HepG2 (cell line): ENCODE results near the gene EGR4. TPM values are rescaled to one million over a fixed set of nuclear protein-coding genes. Genes with fewer than 3 reads are reported as not detected.

Source experiments
- DPF2 ChIP-seq: sonication (generic); formaldehyde crosslinking; IDR thresholded peaks from 2 replicates; pipeline ENCODE4 v1.4.0; 2020; ENCODE audit warnings: mild to moderate bottlenecking, low read depth, missing genetic modification reagents, borderline replicate concordance
- GTF3A ChIP-seq: sonication (generic); formaldehyde crosslinking; conservative IDR thresholded peaks from 2 replicates; pipeline ENCODE4 v1.4.0; 2020; ENCODE audit warnings: mild to moderate bottlenecking, missing genetic modification reagents
- HDAC6 ChIP-seq: fragments of 200-600 bp; sonication (generic); IDR thresholded peaks from 2 replicates; pipeline ENCODE4 v1.7.0; 2017; ENCODE audit warnings: mild to moderate bottlenecking, antibody characterized with exemption, low read length, low read depth
- HINFP ChIP-seq: sonication (generic); formaldehyde crosslinking; IDR thresholded peaks from 2 replicates; pipeline ENCODE4 v1.4.0; 2020; ENCODE audit warnings: low read depth, mild to moderate bottlenecking, missing genetic modification reagents
- ISL2 ChIP-seq: sonication (generic); formaldehyde crosslinking; IDR thresholded peaks from 2 replicates; pipeline ENCODE4 v1.5.0; 2020; ENCODE audit warnings: missing genetic modification reagents
- KAT8 ChIP-seq: IDR thresholded peaks from 2 replicates; pipeline ENCODE4 v1.6.1; 2016; ENCODE audit warnings: missing genetic modification reagents, missing compliant biosample characterization
- MED1 ChIP-seq: sonication (generic); formaldehyde crosslinking; IDR thresholded peaks from 2 replicates; pipeline ENCODE4 v1.4.0; 2020; ENCODE audit warnings: missing genetic modification reagents
- RAD21 ChIP-seq: fragments of 450-650 bp; formaldehyde crosslinking; IDR thresholded peaks from 2 replicates; pipeline ENCODE4 v1.5.0; 2020; ENCODE audit warnings: mild to moderate bottlenecking
- RARG ChIP-seq: sonication (generic); formaldehyde crosslinking; IDR thresholded peaks from 2 replicates; pipeline ENCODE4 v1.4.0; 2020; ENCODE audit warnings: low read depth, mild to moderate bottlenecking, missing genetic modification reagents
- SNRNP70 ChIP-seq: fragments of 200-400 bp; formaldehyde crosslinking; IDR thresholded peaks from 2 replicates; pipeline ENCODE4 v1.6.1; 2017; ENCODE audit warnings: mild to moderate bottlenecking, low read depth, low read length, moderate library complexity
- TRAFD1 ChIP-seq: sonication (generic); formaldehyde crosslinking; IDR thresholded peaks from 2 replicates; pipeline ENCODE4 v1.5.1; 2020; ENCODE audit warnings: missing genetic modification reagents, mild to moderate bottlenecking, borderline replicate concordance
- ZGPAT ChIP-seq: IDR thresholded peaks from 2 replicates; pipeline ENCODE4 v1.6.1; 2016; ENCODE audit warnings: mild to moderate bottlenecking
- ZKSCAN5 ChIP-seq: sonication (generic); formaldehyde crosslinking; IDR thresholded peaks from 2 replicates; pipeline ENCODE4 v1.5.1; 2020; ENCODE audit warnings: mild to moderate bottlenecking, missing genetic modification reagents
- ZNF235 ChIP-seq: sonication (generic); formaldehyde crosslinking; IDR thresholded peaks from 2 replicates; pipeline ENCODE4 v1.8.1; 2023; ENCODE audit warnings: mild to moderate bottlenecking, missing genetic modification reagents, borderline replicate concordance
- ZNF431 ChIP-seq: sonication (generic); formaldehyde crosslinking; IDR thresholded peaks from 2 replicates; pipeline ENCODE4 v1.9.0; 2022; ENCODE audit warnings: missing genetic modification reagents, low read depth, mild to moderate bottlenecking, borderline replicate concordance
- ZNF550 ChIP-seq: sonication (generic); formaldehyde crosslinking; IDR thresholded peaks from 2 replicates; pipeline ENCODE4 v1.4.0; 2020; ENCODE audit warnings: mild to moderate bottlenecking, missing genetic modification reagents, borderline replicate concordance
- ZNF678 ChIP-seq: sonication (generic); formaldehyde crosslinking; IDR thresholded peaks from 2 replicates; pipeline ENCODE4 v1.4.0; 2020; ENCODE audit warnings: mild to moderate bottlenecking, missing genetic modification reagents
- ZNF713 ChIP-seq: sonication (generic); formaldehyde crosslinking; IDR thresholded peaks from 2 replicates; pipeline ENCODE4 v1.4.0; 2020; ENCODE audit warnings: mild to moderate bottlenecking, missing genetic modification reagents
- ZNF781 ChIP-seq: sonication (generic); formaldehyde crosslinking; IDR thresholded peaks from 2 replicates; pipeline ENCODE4 v1.5.1; 2020; ENCODE audit warnings: borderline replicate concordance, mild to moderate bottlenecking, missing genetic modification reagents; ENCODE audit errors: not compliant biosample characterization
- ZNF878 ChIP-seq: sonication (generic); formaldehyde crosslinking; IDR thresholded peaks from 2 replicates; pipeline ENCODE4 v1.8.1; 2023; ENCODE audit warnings: mild to moderate bottlenecking, missing genetic modification reagents, moderate library complexity
- ZSCAN12 ChIP-seq: sonication (generic); formaldehyde crosslinking; IDR thresholded peaks from 2 replicates; pipeline ENCODE4 v1.9.0; 2021; ENCODE audit warnings: mild to moderate bottlenecking, missing genetic modification reagents
- ZSCAN9 ChIP-seq: IDR thresholded peaks from 2 replicates; pipeline ENCODE4 v1.6.1; 2016; ENCODE audit warnings: borderline replicate concordance
- polyA plus RNA-seq, 8 experiments: library from polyadenylated mRNA; depleted of rRNA in 3 of 8; stranded (reverse) in 7 of 8; unstranded in 1 of 8; fragments of >200 nt; fragmentation: Illumina TruSeq in 4 of 8; extraction: Trizol in 4 of 8; gene quantifications; 2 replicates each; pipeline versions ENCODE4 v1.2.1 to v1.2.3, GENCODE V29; 2011 to 2016; ENCODE audit warnings: low read depth in 4 of 8, missing spikeins in 1 of 8, mixed read lengths in 1 of 8; ENCODE audit not compliant: insufficient read depth in 1 of 8
- total RNA-seq, 5 experiments: library from RNA; depleted of rRNA; stranded (reverse); fragments of >200 nt; fragmentation: Illumina TruSeq; extraction: Trizol; gene quantifications; 2 replicates each; pipeline ENCODE4 v1.2.3, GENCODE V29; 2016; ENCODE audit warnings: low read depth in 1 of 5
- TF ChIP-seq, protein P1 (sequence below): conservative IDR thresholded peaks from 2 replicates; pipeline ENCODE4 v1.6.1; 2018; ENCODE audit warnings: missing genetic modification reagents

The EGR4 gene
- total and polyA plus RNA-seq, 2 of the 13 experiments (the other 11 are each of a cell fraction or from before 2014, with no cell fraction given): not detected

- 0 out of 2 replicates have a peak, but pooled peaks have one; percentile 76 for TF ChIP-seq TRAFD1
- no peak for TF ChIP-seq ZSCAN12 (CRISPR knock-in tag)
- TF ChIP-seq SNRNP70: no peak
- no peak for TF ChIP-seq HDAC6
- no peak for TF ChIP-seq ZNF235 (CRISPR knock-in tag)
- no peak for TF ChIP-seq RARG (CRISPR knock-in tag)
- TF ChIP-seq HINFP (CRISPR knock-in tag): 0 out of 2 replicates have a peak, but pooled peaks have one; percentile 58
- TF ChIP-seq ZGPAT (CRISPR knock-in tag): no peak; the same call in 1 of the 2 replicates
- 0 out of 2 replicates have a peak, but pooled peaks have one; percentile 44 for TF ChIP-seq ZNF713 (CRISPR knock-in tag)
- peak; percentile 52 for TF ChIP-seq KAT8 (CRISPR knock-in tag)
- TF ChIP-seq ZNF431 (CRISPR knock-in tag): no peak
- TF ChIP-seq DPF2: peak; percentile 40; the same call in 1 of the 2 replicates
- 0 out of 2 replicates have a peak, but pooled peaks have one; percentile 80 for TF ChIP-seq ZNF678
- TF ChIP-seq GTF3A (CRISPR knock-in tag): no peak
- TF ChIP-seq ZNF878 (CRISPR knock-in tag): no peak
- TF ChIP-seq ZNF550: no peak
- TF ChIP-seq ISL2 (CRISPR knock-in tag): no peak
- TF ChIP-seq, protein P1, sequence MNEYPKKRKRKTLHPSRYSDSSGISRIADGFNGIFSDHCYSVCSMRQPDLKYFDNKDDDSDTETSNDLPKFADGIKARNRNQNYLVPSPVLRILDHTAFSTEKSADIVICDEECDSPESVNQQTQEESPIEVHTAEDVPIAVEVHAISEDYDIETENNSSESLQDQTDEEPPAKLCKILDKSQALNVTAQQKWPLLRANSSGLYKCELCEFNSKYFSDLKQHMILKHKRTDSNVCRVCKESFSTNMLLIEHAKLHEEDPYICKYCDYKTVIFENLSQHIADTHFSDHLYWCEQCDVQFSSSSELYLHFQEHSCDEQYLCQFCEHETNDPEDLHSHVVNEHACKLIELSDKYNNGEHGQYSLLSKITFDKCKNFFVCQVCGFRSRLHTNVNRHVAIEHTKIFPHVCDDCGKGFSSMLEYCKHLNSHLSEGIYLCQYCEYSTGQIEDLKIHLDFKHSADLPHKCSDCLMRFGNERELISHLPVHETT: no peak
- no peak for TF ChIP-seq MED1
- TF ChIP-seq ZNF781 (CRISPR knock-in tag): no peak
- TF ChIP-seq RAD21 (CRISPR knock-in tag): no peak
- TF ChIP-seq ZSCAN9 (CRISPR knock-in tag): no peak
- TF ChIP-seq ZKSCAN5 (CRISPR knock-in tag): no peak
These were observed 8.8 kb downstream of the EGR4 start, which contains the start of gene FBXO41 (continued) for GRCh38 chr2:73284296-73285158.
